GM12873 (cell line): Measurements from ENCODE around the gene ADCY9.

ENCODE experiments used
- TF ChIP-seq, protein P1 (sequence below): IDR thresholded peaks from 2 replicates; pipeline ENCODE4 v1.5.1; 2012; ENCODE audit warnings: low read depth, mild to moderate bottlenecking, moderate library complexity, low read length, control low read depth; ENCODE audit not compliant: insufficient read depth; ENCODE audit errors: missing control alignments

Gene ADCY9

DNA sequence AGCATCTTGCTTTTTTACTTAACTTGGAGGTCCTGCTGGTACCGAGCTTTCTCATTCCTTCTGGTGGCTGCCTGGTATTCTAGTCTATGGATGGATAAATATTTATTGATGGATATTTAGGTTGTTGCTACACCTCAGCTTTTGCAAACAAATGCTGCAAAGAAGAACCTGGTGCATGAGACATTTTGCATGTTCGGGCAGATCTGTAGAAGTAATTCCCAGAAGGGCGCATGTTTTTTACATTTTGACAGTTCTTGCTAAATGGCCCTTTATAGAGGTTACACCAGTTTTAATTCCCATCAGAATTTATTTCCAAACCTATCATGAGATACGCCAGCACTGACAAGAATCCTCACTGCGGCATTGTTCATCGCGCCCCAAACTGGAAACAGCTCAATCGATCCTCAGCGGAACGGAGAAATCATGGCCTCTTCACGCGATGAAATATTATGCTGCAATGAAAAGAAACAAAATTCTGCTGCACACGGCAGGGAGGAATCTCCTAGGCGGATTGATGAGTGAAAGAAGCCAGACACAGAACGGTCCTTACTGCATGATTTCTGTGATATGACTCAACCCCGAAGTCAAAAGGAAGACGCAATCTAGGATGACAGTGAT, 167.8 kb downstream of the ADCY9 start:
- TF ChIP-seq, protein P1, sequence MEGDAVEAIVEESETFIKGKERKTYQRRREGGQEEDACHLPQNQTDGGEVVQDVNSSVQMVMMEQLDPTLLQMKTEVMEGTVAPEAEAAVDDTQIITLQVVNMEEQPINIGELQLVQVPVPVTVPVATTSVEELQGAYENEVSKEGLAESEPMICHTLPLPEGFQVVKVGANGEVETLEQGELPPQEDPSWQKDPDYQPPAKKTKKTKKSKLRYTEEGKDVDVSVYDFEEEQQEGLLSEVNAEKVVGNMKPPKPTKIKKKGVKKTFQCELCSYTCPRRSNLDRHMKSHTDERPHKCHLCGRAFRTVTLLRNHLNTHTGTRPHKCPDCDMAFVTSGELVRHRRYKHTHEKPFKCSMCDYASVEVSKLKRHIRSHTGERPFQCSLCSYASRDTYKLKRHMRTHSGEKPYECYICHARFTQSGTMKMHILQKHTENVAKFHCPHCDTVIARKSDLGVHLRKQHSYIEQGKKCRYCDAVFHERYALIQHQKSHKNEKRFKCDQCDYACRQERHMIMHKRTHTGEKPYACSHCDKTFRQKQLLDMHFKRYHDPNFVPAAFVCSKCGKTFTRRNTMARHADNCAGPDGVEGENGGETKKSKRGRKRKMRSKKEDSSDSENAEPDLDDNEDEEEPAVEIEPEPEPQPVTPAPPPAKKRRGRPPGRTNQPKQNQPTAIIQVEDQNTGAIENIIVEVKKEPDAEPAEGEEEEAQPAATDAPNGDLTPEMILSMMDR: no peak

DNA sequence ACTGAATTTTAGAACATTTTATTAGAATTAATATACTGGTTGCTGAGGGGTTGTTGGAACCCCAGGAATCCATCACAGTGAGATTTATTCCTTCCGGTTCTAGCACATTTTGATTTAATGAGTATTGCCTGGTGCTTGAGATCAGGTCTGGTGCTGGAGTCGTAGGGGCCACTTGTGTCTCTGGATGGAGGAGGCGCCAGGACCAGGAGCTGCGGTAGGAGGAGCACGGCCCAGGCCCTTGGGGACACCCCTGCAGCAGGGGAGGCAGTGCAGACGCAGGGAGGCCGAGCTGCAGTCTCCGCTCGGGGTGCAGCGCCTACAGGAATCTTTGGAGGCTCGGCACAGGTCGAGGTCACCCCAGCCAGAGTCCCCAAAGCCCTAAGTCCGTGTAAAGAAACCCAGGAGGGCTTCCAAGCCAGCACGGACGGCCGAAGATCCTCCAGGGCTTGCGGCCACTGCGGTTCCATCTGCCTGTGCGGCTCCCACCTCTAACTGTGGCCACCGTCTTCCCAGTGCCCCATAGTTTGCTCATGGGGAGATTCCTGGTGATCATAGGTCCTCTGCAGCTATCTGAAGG, 169.6 kb downstream of the ADCY9 start:
- TF ChIP-seq, protein P1: no peak

DNA sequence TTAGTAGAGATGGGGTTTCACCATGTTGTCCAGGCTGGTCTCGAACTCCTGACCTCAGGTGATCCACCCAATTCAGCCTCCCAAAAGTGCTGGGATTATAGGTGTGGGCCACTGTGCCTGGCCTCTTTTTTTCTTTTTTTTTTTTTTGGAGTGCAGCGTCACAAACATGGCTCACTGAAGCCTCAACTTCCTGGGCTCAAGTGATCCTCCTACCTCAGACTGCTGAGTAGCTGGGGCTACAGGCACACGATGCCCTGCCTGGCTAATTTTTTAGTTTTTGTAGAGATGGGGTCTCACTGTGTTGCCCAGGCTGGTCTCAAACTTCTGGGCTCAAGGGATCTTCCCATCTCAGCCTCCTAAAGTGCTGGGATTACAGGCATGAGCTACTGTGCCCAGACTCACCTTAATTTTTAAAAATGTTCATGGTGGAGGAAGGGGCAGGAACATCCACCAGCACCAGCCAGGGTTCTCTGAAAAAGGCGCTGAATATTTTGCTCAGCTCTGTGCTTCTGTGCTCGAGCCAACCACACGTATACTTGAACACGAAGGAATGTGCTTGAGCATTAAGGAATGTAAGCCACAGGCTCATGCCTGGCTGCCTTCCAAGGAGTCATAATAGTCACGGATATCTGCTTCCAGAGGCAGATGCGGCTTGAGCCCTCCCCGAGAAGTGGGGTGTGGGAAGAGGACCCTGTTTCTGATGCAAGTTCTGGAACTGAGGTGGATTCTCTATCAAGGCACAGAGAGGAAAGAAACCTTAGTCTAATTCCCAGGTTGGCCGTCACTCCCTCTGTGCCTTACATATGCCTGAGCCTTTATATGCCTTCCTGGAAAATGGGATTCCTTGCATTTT, 170.3 kb downstream of the ADCY9 start:
- TF ChIP-seq, protein P1: no peak

DNA sequence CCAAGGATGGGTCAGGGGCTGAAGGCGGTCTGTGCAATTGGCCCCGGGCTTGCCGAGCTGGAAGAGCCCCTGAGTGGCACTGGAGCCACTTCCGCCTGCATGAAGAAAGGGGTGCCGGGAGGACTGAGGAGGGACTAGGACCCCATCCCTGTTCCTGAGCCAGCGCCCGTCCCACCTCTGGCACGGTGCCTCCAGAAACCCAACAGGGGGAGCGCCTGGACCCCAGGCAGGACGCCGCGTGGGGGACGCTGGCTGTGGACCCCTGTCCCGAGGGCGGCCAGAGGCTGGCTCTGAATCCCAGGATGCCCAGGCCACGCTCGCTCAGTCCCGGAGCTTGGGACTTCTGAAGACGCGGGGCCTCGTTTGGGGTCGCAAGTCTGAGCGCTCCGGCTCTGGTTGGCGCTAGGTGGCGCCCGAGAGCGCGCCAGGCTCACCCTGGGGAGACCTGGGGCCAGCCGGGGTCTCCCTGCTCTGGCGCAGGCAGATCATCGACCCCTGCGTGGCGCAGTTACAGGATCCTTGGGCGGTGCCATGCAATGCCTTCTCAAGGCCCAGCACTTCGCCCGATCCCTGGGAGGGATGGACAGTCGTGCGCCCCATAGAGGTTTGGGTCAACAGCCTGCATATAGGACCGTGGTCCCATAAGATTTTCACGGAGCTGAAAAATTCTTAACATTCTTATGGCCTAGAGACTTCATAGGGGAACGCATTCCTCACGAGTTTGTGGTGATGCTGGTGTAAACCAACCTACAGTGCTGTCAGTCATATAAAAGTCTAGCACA, 177.2 kb downstream of the ADCY9 start:
- TF ChIP-seq, protein P1: peak; percentile 93

DNA sequence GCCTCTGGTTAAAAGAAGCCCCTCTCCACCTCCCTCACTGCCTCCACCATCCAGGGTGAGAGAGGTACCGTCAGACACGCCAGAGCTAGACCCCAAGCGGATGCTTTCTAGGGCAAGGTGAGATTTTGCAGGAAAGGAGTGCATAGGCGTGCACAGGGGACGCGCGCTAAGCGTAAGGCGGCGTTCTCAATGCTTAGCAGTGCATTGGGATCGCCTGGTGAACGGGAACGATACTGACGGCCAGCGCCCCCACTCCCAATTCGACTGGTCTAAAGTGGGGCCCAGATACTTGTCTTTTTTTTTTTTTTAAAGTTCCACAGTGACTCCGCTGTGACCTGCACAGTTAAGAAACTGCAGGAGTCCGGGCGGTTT, 177.8 kb downstream of the ADCY9 start:
- TF ChIP-seq, protein P1: no peak

DNA sequence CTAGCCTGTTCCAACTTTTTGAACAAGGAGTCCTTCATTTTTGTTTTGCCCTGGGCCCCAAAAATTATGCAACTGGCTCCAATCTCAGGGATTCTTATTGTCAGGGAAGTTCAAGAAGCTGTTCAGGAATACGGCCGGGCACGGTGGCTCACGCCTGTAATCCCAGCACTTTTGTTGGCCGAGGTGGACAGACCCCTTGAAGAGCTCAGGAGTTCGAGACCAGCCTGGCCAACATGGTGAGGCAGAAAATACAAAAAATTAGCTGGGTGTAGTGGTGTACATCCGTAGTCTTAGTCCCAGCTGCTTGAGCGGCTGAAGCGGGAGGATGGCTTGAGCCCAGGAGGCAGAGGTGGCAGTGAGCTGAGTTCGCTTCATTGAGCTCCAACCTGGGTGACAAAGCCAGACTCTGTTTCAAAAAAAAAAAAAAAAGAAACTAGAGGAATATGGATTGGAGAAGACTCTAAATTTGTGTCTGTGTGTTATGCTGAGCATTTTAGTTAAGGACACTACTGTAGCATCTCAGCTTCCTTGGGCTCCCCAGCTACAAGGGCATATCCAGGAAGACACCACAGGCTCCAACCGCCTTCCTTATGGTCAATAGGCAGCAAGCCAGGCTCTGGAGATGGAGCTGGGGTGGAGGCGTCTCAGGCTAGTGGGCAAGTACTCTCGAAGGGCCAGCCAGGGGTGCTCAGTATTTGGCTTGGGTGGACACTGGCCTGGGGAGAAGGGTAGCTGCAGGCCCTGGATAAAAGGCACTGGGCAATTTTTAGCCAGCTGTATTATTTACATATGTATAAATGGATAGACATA, 179.0 kb downstream of the ADCY9 start:
- TF ChIP-seq, protein P1: no peak
